Suprapubic skin (tissue), 4 donors: ENCODE data around the gene AACS. TPM values are rescaled to one million over a fixed set of nuclear protein-coding genes. Genes with fewer than 3 reads are reported as not detected.
A peak's percentile ranks its signal among the peaks of the same experiment; 100 is the strongest.

Source experiments
- DNase-seq, 2 donors: peaks; one replicate each; pipeline ENCODE4 v3.0.0-alpha.2; 2019; ENCODE audit warnings: low spot score in 2 of 2
- H3K27ac ChIP-seq: fragments of 200-600 bp; sonication (generic); one replicate; pipeline ENCODE4 v1.5.1; 2019
- H3K27me3 ChIP-seq: fragments of 200-600 bp; sonication (generic); one replicate; pipeline ENCODE4 v1.5.1; 2019
- H3K36me3 ChIP-seq: fragments of 200-600 bp; sonication (generic); one replicate; pipeline ENCODE4 v1.5.1; 2019
- H3K4me1 ChIP-seq: fragments of 200-600 bp; sonication (generic); one replicate; pipeline ENCODE4 v1.5.1; 2019
- H3K4me3 ChIP-seq: fragments of 200-600 bp; sonication (generic); one replicate; pipeline ENCODE4 v1.5.1; 2019; ENCODE audit warnings: mild to moderate bottlenecking
- H3K9me3 ChIP-seq: fragments of 200-600 bp; sonication (generic); one replicate; pipeline ENCODE4 v1.5.1; 2019
- CTCF ChIP-seq, 2 donors: fragments of 200-600 bp in 1 of 2; fragments of 450-650 bp in 1 of 2; sonication (generic) in 1 of 2; IDR thresholded peaks; one replicate each; pipeline ENCODE4 v1.5.1; 2016 to 2019; ENCODE audit warnings: antibody characterized with exemption in 2 of 2, mild to moderate bottlenecking in 1 of 2, moderate library complexity in 1 of 2
- EP300 ChIP-seq: sonication (generic); formaldehyde crosslinking; IDR thresholded peaks from one replicate; pipeline ENCODE4 v1.6.1; 2017; ENCODE audit warnings: antibody characterized with exemption
- POLR2A ChIP-seq, 2 donors: fragments of 450-650 bp; IDR thresholded peaks; one replicate each; pipeline ENCODE4 v1.6.1; 2017; ENCODE audit warnings: antibody characterized with exemption in 2 of 2, mild to moderate bottlenecking in 2 of 2, moderate library complexity in 2 of 2
- POLR2AphosphoS5 ChIP-seq, 3 donors: sonication (generic); formaldehyde crosslinking; IDR thresholded peaks; one replicate each; pipeline ENCODE4 v1.6.1; 2017; ENCODE audit warnings: antibody characterized with exemption in 3 of 3
- WGBS: methylation state at CpG from one replicate; pipeline ENCODE4 v1.1.5; 2018; 5-methylcytosine and 5-hydroxymethylcytosine counted together
- total RNA-seq, 4 donors: library from RNA; depleted of rRNA; stranded (reverse); fragments of >200 nt; gene quantifications; one replicate each; pipeline ENCODE4 v1.1.0, GENCODE V29; 2016

AACS gene
- total RNA-seq, result 100 to 1,000 TPM in 1 of 4 donors, 10 to 100 TPM in 3; 69.0 to 103 (median 77.0) TPM

GRCh38 chr12:125065021-125065918, at the start of gene AACS:
Gene AACS, plus strand, starts transcription at chr12:125065435. Its CDS starts 150 bp downstream, at chr12:125065585.
- H3K4me1 ChIP-seq, result peaks cover 27% of the 10 kb centered on the region
- peak within 1 kb of the TSS; percentile 77 for H3K4me3 ChIP-seq
- no peaks in the 10 kb centered on the region for H3K27me3 ChIP-seq
- peak within 1 kb of the TSS; percentile 62 for H3K27ac ChIP-seq
- TF ChIP-seq CTCF (IDR thresholded peaks at IDR 0.05) (no peak), POLR2A (IDR thresholded peaks at IDR 0.05) (peak in 1 of 2 donors; percentile 41), EP300 (no peak)
- peak; percentile 80 to 88 for DNase-seq
- H3K36me3 ChIP-seq, result no peaks in the 10 kb centered on the region
- 0% methylated on average over 19 of the region's 80 CpGs for WGBS
- H3K9me3 ChIP-seq, result no peaks in the 10 kb centered on the region

GRCh38 chr12:125015680-125016310, 49.4 kb upstream of the AACS start:
- Histone ChIP-seq H3K36me3 (peaks cover 21% of the 10 kb centered on the region), H3K4me1 (no peaks in the 10 kb centered on the region), H3K27me3 (no peaks in the 10 kb centered on the region), H3K9me3 (no peaks in the 10 kb centered on the region), H3K27ac (no peak overlapping the region), H3K4me3 (no peak overlapping the region)
- 88% methylated on average over 24 of the region's 24 CpGs for WGBS
- DNase-seq, result no peak
- TF ChIP-seq CTCF (IDR thresholded peaks at IDR 0.05), result no peak

- no peaks in the 10 kb centered on the region for H3K4me1 ChIP-seq
- TF ChIP-seq POLR2A (IDR thresholded peaks at IDR 0.05) (no peak), CTCF (IDR thresholded peaks at IDR 0.05) (no peak), POLR2AphosphoS5 (IDR thresholded peaks at IDR 0.05) (no peak), EP300 (no peak)
- peaks cover 21% of the 10 kb centered on the region for H3K36me3 ChIP-seq
- H3K27ac ChIP-seq, result no peak overlapping the region
- 100% methylated on average over 4 of the region's 9 CpGs for WGBS
- H3K4me3 ChIP-seq, result no peak overlapping the region
- no peak for DNase-seq
- H3K27me3 ChIP-seq, result no peaks in the 10 kb centered on the region
- no peaks in the 10 kb centered on the region for H3K9me3 ChIP-seq
These were observed 47.4 kb upstream of the AACS start for GRCh38 chr12:125017801-125018200.

GRCh38 chr12:125018356-125018755, 46.9 kb upstream of the AACS start:
- peaks cover 19% of the 10 kb centered on the region for H3K36me3 ChIP-seq
- no peaks in the 10 kb centered on the region for H3K27me3 ChIP-seq
- no peak for DNase-seq
- H3K4me3 ChIP-seq, result no peak overlapping the region
- H3K9me3 ChIP-seq, result no peaks in the 10 kb centered on the region
- no peaks in the 10 kb centered on the region for H3K4me1 ChIP-seq
- TF ChIP-seq POLR2A (IDR thresholded peaks at IDR 0.05) (no peak), CTCF (IDR thresholded peaks at IDR 0.05) (no peak), EP300 (no peak), POLR2AphosphoS5 (IDR thresholded peaks at IDR 0.05) (no peak)
- no peak overlapping the region for H3K27ac ChIP-seq
- 95% methylated on average over 11 of the region's 11 CpGs for WGBS

GRCh38 chr12:125021096-125021495, 44.1 kb upstream of the AACS start:
- no peaks in the 10 kb centered on the region for H3K9me3 ChIP-seq
- peaks cover 7% of the 10 kb centered on the region for H3K36me3 ChIP-seq
- no peak for DNase-seq
- no peaks in the 10 kb centered on the region for H3K4me1 ChIP-seq
- TF ChIP-seq POLR2A (IDR thresholded peaks at IDR 0.05) (no peak), POLR2AphosphoS5 (IDR thresholded peaks at IDR 0.05) (no peak), EP300 (no peak), CTCF (IDR thresholded peaks at IDR 0.05) (no peak)
- no peaks in the 10 kb centered on the region for H3K27me3 ChIP-seq
- no peak overlapping the region for H3K4me3 ChIP-seq
- WGBS, result 89% methylated on average over 9 of the region's 9 CpGs
- H3K27ac ChIP-seq, result no peak overlapping the region
